ENCODE data around the gene POLQ. TPM values are rescaled to one million over a fixed set of nuclear protein-coding genes. Genes with fewer than 3 reads are reported as not detected.

The POLQ gene
- polyA plus RNA-seq, 3 donors, result 0.03 TPM; not detected in 1

Other genes with a start within 250 kb of the POLQ start
- gene ARGFX, start 22.0 kb upstream of the POLQ start, polyA plus RNA-seq, result not detected
- not detected for gene FBXO40, start 47.4 kb upstream of the POLQ start, polyA plus RNA-seq
- gene HCLS1, start 114.9 kb upstream of the POLQ start, polyA plus RNA-seq, result 100 to 1,000 TPM; 311 to 483 (median 475) TPM
- gene GOLGB1, start 203.8 kb upstream of the POLQ start, polyA plus RNA-seq, result 1 to 10 TPM; 1.2 to 7.1 (median 1.7) TPM

Measured in CD14-positive monocyte (primary cell).